Ishikawa (cell line): ENCODE data around the gene RNASE7.

ENCODE experiments used
- CEBPB ChIP-seq: IDR thresholded peaks from 2 replicates; pipeline ENCODE4 v1.6.1; 2012
- CREB1 ChIP-seq: IDR thresholded peaks from 2 replicates; pipeline ENCODE4 v1.6.1; 2012; ENCODE audit warnings: low read depth
- EP300 ChIP-seq: IDR thresholded peaks from 2 replicates; pipeline ENCODE4 v1.6.1; 2012; ENCODE audit warnings: borderline replicate concordance
- FOXM1 ChIP-seq: IDR thresholded peaks from 2 replicates; pipeline ENCODE4 v1.6.1; 2012; ENCODE audit warnings: low read depth, borderline replicate concordance
- NFIC ChIP-seq: IDR thresholded peaks from 2 replicates; pipeline ENCODE4 v1.6.1; 2012
- TAF1 ChIP-seq: IDR thresholded peaks from 2 replicates; pipeline ENCODE4 v1.6.1; 2012; ENCODE audit warnings: low read depth, mild to moderate bottlenecking
- TCF12 ChIP-seq: IDR thresholded peaks from 2 replicates; pipeline ENCODE4 v1.6.1; 2012; ENCODE audit warnings: low read depth
- YY1 ChIP-seq: IDR thresholded peaks from 2 replicates; pipeline ENCODE4 v1.6.1; 2012; ENCODE audit warnings: low read depth
- ZBTB7A ChIP-seq: IDR thresholded peaks from 2 replicates; pipeline ENCODE4 v1.6.1; 2012; ENCODE audit warnings: low read depth
- TF ChIP-seq, protein P1 (sequence below): IDR thresholded peaks from 2 replicates; pipeline ENCODE4 v1.6.1; 2012
- TF ChIP-seq, protein P2 (sequence below): IDR thresholded peaks from 2 replicates; pipeline ENCODE4 v1.6.1; 2012; ENCODE audit warnings: low read depth, mild to moderate bottlenecking
- TF ChIP-seq, protein P3 (sequence below): IDR thresholded peaks from 2 replicates; pipeline ENCODE4 v1.6.1; 2012

DNA sequence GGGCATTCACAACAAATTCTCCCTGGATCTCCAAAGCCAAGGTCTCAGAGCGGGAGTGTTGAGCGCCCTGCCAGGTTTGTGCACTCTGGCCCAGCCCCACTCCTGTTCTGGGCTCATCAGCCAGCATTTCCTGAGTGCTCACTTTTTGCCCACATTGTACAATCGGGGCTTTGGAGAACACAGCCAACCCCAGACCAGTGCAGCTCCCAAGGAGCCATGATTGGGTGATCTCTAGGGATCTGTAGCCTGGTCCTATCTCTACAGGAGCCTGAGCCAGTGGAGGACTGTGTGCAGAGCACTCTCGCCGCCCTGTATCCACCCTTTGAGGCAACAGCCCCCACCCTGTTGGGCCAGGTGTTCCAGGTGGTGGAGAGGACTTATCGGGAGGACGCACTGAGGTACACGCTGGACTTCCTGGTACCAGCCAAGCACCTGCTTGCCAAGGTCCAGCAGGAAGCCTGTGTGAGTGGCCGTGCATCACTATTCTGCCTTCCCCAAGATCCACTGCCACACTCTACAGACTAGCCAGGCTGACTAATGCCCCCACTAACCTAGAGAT is 30.7 kb downstream of the RNASE7 start:
- TF ChIP-seq YY1 = no peak
- TF ChIP-seq CEBPB = no peak
- TF ChIP-seq, protein P1, sequence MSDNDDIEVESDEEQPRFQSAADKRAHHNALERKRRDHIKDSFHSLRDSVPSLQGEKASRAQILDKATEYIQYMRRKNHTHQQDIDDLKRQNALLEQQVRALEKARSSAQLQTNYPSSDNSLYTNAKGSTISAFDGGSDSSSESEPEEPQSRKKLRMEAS = no peak
- no peak for TF ChIP-seq EP300
- TF ChIP-seq TAF1 = no peak
- no peak for TF ChIP-seq NFIC
- no peak for TF ChIP-seq CREB1
- TF ChIP-seq, protein P2, sequence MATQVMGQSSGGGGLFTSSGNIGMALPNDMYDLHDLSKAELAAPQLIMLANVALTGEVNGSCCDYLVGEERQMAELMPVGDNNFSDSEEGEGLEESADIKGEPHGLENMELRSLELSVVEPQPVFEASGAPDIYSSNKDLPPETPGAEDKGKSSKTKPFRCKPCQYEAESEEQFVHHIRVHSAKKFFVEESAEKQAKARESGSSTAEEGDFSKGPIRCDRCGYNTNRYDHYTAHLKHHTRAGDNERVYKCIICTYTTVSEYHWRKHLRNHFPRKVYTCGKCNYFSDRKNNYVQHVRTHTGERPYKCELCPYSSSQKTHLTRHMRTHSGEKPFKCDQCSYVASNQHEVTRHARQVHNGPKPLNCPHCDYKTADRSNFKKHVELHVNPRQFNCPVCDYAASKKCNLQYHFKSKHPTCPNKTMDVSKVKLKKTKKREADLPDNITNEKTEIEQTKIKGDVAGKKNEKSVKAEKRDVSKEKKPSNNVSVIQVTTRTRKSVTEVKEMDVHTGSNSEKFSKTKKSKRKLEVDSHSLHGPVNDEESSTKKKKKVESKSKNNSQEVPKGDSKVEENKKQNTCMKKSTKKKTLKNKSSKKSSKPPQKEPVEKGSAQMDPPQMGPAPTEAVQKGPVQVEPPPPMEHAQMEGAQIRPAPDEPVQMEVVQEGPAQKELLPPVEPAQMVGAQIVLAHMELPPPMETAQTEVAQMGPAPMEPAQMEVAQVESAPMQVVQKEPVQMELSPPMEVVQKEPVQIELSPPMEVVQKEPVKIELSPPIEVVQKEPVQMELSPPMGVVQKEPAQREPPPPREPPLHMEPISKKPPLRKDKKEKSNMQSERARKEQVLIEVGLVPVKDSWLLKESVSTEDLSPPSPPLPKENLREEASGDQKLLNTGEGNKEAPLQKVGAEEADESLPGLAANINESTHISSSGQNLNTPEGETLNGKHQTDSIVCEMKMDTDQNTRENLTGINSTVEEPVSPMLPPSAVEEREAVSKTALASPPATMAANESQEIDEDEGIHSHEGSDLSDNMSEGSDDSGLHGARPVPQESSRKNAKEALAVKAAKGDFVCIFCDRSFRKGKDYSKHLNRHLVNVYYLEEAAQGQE = no peak
- no peak for TF ChIP-seq FOXM1
- no peak for TF ChIP-seq TCF12
- TF ChIP-seq, protein P3, sequence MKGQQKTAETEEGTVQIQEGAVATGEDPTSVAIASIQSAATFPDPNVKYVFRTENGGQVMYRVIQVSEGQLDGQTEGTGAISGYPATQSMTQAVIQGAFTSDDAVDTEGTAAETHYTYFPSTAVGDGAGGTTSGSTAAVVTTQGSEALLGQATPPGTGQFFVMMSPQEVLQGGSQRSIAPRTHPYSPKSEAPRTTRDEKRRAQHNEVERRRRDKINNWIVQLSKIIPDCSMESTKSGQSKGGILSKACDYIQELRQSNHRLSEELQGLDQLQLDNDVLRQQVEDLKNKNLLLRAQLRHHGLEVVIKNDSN = no peak
- TF ChIP-seq ZBTB7A = no peak
